ENCODE results near the gene ZDHHC4.
"Not testable (repeated sequence)": the region's sequence is repeated elsewhere in the genome, so short reads cannot be mapped to it uniquely, and the experiment has no call there.

Gene ZDHHC4

DNA sequence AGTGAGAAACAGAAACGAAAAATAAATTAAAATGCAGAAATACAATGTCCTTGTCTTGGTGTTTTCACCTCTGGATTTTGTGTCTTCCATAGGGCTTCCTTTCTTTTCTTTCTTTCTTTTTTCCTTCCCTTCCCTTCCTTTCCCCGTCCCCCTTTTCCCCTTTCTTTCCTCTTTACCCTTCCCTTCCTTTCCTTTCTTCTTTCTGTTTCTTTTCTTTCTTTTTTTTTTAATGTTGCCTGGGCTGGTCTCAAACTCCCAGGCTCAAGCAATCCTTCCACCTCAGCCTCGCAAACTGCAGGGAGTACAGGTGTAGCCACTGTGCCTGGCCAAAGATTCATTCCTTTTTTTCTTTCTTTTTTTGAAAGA is 47.0 kb downstream of the ZDHHC4 start:
- in situ Hi-C loops (cut with MboI; ENCODE audit: low pct_unique_long_range_greater_than_20kb, low sequenced_read_pairs), result no loop called here
- no peak for DNase-seq

DNA sequence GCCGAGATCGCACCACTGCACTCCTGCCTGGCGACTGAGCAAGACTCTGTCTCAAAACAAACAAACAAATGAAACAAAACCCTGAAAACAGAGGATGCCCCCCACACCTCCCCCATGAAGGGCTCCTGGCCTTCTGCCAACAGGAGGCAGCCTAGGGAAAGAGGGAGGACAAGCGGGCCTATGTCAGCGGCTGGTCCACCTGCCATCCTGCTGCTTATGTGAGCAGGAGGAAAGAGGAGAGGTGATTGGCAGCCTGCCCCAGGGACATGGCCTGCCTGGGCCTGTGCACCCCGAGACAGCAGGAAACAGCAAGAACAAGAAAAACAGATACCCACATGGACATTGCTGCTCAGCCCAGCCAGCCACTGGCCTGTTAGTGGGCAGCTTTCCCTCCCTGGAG is 50.8 kb downstream of the ZDHHC4 start:
- in situ Hi-C loops (cut with MboI; ENCODE audit: low pct_unique_long_range_greater_than_20kb, low sequenced_read_pairs), result no loop called here
- DNase-seq, result no peak

DNA sequence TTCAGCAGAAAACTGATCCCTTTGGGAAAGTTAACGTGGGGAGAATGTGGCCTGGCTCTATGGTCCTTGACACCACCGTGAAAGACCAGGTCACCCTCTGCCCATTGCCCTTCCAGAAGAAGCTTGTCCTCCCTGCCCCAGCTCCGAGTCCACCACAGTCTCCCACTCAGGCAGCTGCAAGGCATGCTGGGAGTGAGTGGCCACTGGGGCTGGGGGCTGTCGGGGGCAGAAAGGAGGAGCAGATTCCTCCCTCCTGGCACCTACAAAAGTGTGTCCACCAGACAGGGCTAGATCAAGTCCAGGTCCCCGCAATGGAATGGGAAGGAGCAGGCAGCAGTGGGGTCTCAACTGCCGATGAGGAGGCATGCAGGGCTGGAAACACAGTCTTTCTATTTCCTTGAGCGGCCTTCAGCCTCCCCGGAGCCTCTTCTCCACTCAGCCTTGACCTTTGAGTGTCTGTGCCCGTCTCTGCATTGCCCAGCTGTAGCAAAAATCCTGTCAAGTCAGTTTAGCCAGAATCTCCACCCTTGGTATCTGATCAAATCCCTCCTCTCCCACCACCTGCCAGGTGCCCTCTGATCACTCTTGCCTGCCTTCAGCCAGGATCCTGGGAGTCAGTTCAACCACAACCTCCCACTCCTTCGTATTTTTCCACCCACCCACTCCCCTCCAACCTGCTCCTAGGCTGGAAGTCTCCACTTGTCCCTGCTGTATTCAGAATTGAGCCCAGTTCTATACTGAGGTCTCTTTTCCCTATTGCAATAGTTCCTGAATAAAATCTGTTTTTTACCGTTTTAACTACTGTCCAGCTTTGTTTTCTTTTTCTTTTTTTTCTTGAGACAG is 53.0 kb downstream of the ZDHHC4 start:
- in situ Hi-C loops (cut with MboI; ENCODE audit: low pct_unique_long_range_greater_than_20kb, low sequenced_read_pairs), result no loop called here
- no peak for DNase-seq

DNA sequence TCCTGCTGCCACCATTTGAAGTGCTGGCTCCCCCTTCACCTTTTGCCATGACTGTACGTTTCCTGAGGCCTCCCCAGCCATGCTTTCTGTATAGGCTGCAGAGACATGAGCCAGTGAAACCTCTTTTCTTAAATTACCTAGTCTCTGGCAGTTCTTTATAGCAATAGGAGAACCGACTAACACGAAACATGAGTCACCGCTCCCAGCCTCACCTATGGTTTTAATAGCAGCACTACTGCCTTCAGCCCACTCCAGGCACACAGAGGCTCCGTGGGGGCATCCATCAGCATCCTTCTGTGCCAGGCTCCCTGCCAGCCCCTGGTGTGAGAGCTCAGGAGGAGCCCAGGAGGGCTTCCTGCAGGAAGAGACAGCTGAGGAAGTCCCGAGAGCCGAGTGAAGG is 54.4 kb downstream of the ZDHHC4 start:
- DNase-seq, result no peak
- in situ Hi-C loops (cut with MboI; ENCODE audit: low pct_unique_long_range_greater_than_20kb, low sequenced_read_pairs), result no loop called here

DNA sequence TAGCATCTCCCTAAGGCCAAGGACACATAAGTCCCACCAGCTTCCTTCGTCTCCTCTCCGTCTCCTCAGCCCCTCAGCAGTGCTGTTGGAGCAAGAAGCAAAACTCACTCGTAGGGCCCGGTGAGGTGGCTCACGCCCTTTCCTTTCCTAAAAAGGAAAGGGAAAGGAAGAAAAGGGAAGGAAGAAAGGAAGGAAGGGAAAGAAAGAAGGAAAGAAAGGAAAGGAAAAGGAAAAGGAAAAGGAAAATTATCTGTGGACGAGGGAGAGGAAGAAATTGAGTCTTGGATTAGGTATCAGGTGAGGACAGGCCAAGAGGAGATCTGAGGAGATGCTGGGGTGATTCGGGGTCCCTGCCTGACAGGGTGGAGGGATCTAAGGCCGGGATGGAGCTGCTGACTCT is 56.8 kb downstream of the ZDHHC4 start:
- in situ Hi-C loops (cut with MboI; ENCODE audit: low pct_unique_long_range_greater_than_20kb, low sequenced_read_pairs), result no loop called here
- DNase-seq, result no peak

DNA sequence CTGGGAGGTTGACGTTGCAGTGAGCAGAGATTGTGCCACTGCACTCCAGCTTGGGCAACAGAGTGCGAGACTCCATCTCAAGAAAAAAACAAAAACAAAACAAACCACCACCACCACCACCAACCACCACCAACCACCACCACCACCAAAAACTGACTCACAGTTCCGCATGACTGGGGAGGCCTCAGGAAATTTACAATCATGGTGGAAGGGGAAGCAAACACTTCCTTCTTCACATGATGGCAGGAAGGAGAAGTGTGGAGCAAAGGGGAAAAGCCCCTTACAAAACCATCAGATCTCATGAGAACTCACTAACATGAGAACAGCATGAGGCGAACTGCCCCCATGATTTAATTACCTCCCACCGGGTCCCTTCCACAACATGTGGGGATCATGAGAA is 57.7 kb downstream of the ZDHHC4 start:
- in situ Hi-C loops (cut with MboI; ENCODE audit: low pct_unique_long_range_greater_than_20kb, low sequenced_read_pairs), result not testable (repeated sequence)
- peak; percentile 79 for DNase-seq

DNA sequence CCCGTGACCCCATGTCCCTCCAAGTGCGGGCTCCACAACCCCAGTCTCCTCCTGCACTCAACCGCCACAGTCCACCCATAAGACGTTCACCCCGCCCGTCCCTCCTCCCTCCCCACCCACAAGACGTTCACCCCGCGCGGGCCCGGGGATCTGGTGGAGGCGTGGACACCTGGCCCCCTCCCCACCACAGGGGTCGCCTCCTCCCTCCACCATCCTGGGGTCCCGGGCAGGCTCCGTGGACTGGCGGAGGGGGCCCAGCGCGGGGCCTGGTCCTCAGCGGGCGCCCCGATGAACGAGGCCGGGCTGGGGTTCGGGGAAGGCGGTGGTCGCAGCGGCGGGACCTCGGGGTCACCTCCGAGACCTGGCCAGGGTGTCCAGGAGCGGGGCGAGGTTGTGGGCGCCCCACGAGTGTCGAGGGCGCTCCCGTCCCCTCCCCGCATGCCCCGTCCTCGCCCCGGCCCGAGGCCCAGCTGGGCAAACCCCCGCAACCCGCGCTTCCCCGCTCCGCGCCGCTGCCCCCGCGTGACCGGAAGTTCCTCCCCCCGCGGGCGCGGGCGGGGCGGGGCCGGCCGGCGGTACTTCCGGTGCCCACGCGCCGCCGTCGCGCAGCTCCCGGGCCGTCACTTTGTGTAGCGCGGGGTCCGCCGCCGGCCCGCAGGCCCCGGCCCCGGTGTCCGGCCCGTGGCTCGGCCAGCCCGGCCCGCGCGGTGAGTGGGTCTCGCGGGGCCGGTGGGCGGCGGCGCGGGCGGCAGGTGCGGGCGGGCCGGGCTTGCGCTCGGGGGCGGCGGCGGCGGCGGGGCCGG is 59.7 kb downstream of the ZDHHC4 start, which contains the start of gene ZNF316:
Gene ZNF316 (plus strand): TSS at position 578 of the 803 bp plus-strand sequence. CDS start 5,092 bp downstream, outside the sequence.
- no peak for DNase-seq
- in situ Hi-C loops (cut with MboI; ENCODE audit: low pct_unique_long_range_greater_than_20kb, low sequenced_read_pairs), result no loop called here

DNA sequence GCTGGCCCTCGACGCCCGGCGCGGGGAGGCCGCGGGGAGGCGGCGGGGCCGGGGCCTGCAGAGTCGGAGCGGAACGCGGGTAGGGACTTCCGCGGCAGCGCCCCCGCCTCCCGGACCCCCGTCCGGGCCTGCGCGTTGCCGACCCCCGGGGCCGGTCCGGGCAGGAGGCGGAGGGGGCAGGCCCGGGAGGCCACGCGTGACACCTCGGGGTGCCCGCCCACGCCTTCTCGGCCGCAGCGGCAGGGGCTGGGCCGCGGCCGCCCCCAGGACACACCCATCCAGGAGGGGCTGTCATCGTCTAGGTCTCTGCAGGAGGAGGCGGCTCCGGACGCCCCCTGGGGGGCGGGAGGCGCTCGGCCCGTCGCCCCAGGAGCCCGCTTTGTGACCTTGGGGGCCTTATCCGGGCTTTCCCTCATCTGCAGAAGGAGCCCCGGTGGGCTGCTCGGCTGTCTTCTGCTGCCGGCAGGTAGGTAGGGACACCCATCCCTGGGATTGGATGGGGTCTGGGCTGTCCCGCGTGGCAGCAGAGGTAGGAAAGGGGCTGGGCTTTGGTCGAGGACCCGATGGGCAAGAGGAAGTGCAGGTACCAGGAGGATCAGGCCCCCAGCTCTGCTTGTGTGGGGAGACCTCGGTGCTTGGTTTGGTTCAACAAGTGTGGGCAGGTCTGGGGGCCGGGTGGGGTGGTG is 60.4 kb downstream of the ZDHHC4 start:
- in situ Hi-C loops (cut with MboI; ENCODE audit: low pct_unique_long_range_greater_than_20kb, low sequenced_read_pairs), result no loop called here
- DNase-seq, result peak; percentile 74

All from KBM-7 (cell line).